Colonic mucosa (tissue), 4 donors: Measurements from ENCODE around the gene SSNA1. TPM values are rescaled to one million over a fixed set of nuclear protein-coding genes. Genes with fewer than 3 reads are reported as not detected.

Experiments used
- DNase-seq: peaks from one replicate; pipeline ENCODE4 v3.0.0-alpha.2; 2020
- H3K27ac ChIP-seq: fragments of 200-600 bp; one replicate; pipeline ENCODE4 v1.8.0; 2021
- H3K27me3 ChIP-seq: fragments of 200-600 bp; one replicate; pipeline ENCODE4 v1.8.0; 2021
- H3K36me3 ChIP-seq: fragments of 200-600 bp; one replicate; pipeline ENCODE4 v1.8.0; 2021
- H3K4me1 ChIP-seq: fragments of 200-600 bp; one replicate; pipeline ENCODE4 v1.8.0; 2021; ENCODE audit warnings: mild to moderate bottlenecking
- H3K4me3 ChIP-seq: fragments of 200-600 bp; one replicate; pipeline ENCODE4 v1.8.0; 2021
- H3K9ac ChIP-seq, 2 donors: one replicate each; pipeline ENCODE4 v1.7.0; 2013; ENCODE audit warnings: control low read depth in 2 of 2, low read depth in 2 of 2, low read length in 2 of 2
- H3K9me3 ChIP-seq: fragments of 200-600 bp; one replicate; pipeline ENCODE4 v1.8.0; 2021
- intact Hi-C: fragments of 100-400 bp; cut with DNase I; formaldehyde crosslinking; loops from one replicate; pipeline ENCODE4 v1.14.1; 2022
- total RNA-seq, 2 donors: library from RNA; stranded (reverse); fragmentation: NEBNext Ultra II Directional in 1 of 2; extraction: Animal tissue kit (Norgen Biotek cat#: 25700) in 1 of 2; gene quantifications; one replicate each; pipeline ENCODE4 v1.2.1, GENCODE V29; 2021
- TF ChIP-seq, protein P1 (sequence below): fragments of 200-600 bp; IDR thresholded peaks from one replicate; pipeline ENCODE4 v1.8.0; 2022; ENCODE audit warnings: antibody characterized with exemption, mild to moderate bottlenecking
- donor health status: healthy.
- donor health status: DM: no; HTN: no; CAD: no.
- donor health status: DM: no; HTN: no; CAD: no.

SSNA1 gene
- total RNA-seq, 2 donors from 2014 or later, result 60.0 to 100 TPM

DNA sequence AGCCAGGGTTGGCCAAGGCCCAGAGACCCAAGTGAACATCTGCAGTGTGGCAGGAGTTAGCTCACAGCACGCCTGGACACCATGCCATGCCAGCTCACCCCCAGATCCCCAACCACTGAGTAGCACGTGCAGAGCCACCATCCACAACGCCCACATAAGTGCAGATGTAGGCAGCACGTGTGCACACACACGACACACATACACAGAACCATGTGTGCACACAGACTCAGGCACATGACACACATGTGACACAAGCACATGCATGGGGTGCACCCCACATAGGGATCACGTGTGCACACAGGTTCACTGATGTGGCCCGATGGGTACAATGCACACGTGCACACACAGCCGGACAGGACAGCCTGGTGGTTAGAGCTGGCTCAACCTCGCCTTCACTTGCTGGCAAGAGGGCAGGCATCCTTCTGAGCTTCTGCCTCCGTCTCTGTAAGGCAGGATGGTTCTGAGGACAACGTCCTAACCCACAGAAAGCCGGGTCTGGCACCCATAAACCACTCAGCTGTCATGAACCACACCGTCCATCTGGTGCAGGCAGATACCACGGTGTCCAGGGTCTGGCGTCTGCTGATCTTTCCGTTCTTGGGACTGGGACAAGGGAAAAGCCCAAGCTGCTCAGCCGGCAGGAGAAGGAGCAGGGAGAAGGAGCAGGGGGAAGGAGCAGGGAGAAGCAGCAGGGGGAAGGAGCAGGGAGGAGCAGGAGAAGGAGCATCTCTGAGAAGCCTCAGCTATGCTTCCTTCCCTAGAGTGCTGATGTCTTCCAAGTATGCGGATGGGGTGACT, 30.7 kb upstream of the SSNA1 start:
- Histone ChIP-seq H3K27me3 (peaks cover 66% of the 10 kb centered on the region), H3K4me3 (no peak overlapping the region), H3K9ac (no peak overlapping the region), H3K9me3 (no peaks in the 10 kb centered on the region), H3K36me3 (no peaks in the 10 kb centered on the region), H3K4me1 (peaks cover 7% of the 10 kb centered on the region), H3K27ac (no peak overlapping the region)
- TF ChIP-seq, protein P1, sequence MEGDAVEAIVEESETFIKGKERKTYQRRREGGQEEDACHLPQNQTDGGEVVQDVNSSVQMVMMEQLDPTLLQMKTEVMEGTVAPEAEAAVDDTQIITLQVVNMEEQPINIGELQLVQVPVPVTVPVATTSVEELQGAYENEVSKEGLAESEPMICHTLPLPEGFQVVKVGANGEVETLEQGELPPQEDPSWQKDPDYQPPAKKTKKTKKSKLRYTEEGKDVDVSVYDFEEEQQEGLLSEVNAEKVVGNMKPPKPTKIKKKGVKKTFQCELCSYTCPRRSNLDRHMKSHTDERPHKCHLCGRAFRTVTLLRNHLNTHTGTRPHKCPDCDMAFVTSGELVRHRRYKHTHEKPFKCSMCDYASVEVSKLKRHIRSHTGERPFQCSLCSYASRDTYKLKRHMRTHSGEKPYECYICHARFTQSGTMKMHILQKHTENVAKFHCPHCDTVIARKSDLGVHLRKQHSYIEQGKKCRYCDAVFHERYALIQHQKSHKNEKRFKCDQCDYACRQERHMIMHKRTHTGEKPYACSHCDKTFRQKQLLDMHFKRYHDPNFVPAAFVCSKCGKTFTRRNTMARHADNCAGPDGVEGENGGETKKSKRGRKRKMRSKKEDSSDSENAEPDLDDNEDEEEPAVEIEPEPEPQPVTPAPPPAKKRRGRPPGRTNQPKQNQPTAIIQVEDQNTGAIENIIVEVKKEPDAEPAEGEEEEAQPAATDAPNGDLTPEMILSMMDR, result no peak
- intact Hi-C loops, result no loop called here
- DNase-seq, result no peak

DNA sequence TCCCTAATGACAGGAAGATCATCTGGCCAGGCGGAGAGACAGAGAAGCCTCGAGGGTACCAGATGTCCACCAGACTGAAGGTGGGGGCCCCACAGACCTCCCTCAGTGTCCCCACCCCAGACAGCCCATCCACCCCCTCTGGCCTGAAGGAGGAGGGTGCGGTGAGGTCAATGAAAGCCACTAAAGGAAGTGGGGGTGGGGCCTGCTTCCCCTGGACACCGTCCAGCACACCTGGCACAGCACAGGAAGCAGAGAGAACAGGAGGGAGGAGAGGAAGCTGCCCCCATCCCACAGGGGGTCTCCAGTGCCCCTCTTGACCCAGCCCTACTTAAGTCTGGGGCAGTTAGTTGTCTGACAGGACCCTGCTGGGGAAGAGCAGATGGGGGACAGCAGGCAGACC, 29.9 kb upstream of the SSNA1 start:
- peaks cover 16% of the 10 kb centered on the region for H3K4me1 ChIP-seq
- no peak overlapping the region for H3K9ac ChIP-seq
- no peak for DNase-seq
- no peaks in the 10 kb centered on the region for H3K36me3 ChIP-seq
- no peak overlapping the region for H3K27ac ChIP-seq
- H3K9me3 ChIP-seq, result no peaks in the 10 kb centered on the region
- H3K4me3 ChIP-seq, result no peak overlapping the region
- peaks cover 73% of the 10 kb centered on the region for H3K27me3 ChIP-seq
- TF ChIP-seq, protein P1, result no peak
- intact Hi-C loops, result no loop called here

DNA sequence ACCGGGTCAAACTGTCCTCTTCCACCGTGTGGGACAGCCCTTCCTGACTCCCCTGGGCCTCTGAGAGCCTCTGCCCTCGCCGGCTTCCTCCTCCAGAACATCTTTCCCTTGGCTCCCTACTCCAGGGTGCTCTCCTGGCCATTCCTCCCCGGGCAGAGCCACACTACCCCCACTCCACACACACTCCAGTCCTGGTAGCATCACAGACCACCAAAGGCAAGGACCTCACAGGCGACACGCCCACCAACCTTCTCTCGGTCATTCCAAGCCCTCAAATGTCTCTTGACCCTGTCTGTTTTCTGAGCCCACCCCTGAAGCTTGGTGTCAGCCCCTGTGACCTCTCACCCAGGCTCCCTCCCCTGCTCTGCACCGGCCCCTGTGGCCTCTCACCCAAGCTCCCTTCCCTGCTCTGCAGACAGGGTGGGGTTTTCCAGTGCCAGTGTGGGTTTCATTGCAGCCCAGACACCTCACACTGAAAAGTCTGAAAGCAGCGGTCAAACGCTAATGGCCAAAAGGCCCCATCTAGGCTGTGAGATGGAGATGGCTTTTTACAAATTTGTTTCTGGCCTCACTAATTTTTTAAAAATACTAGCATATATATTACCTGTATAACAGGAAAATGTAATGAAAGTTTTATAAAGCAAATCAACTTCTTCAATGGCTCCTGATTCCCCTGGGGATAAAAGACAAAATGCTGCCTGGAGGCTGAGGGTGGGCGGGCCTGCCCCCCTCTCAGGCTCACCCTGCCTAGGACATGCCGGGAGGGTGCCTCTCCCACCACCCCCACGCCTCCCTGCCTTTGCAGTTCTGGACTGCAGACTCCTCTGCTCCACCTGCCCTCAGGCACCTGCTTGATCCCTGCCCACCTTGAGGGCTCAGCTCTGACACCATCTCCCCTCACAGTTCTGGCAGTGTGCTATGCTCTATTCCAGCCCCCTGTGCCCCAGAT, 29.1 kb upstream of the SSNA1 start:
- Histone ChIP-seq H3K9ac (no peak overlapping the region), H3K27me3 (peaks cover 81% of the 10 kb centered on the region), H3K4me1 (peaks cover 16% of the 10 kb centered on the region), H3K36me3 (no peaks in the 10 kb centered on the region), H3K4me3 (no peak overlapping the region), H3K9me3 (no peaks in the 10 kb centered on the region), H3K27ac (no peak overlapping the region)
- TF ChIP-seq, protein P1, result no peak
- DNase-seq, result no peak
- intact Hi-C loops, result no loop called here

DNA sequence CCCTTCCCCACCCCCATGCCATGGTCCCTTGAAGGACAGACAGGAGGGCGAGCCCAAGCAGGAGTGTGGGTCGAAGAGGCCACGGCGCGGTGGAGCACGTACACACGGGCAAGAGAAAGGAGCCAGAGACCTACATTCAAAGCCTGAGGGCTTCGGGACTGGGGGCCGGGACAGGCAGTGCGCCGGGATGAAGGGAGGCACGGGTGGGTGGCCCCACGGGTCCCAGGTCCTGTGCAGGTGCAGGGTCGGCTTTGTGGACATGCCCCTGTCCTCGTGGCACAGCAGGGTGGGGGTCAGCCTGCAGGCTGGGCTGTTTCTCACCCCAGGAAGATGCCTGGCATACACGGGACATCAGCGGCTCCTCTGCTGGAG, 28.4 kb upstream of the SSNA1 start:
- TF ChIP-seq, protein P1, result no peak
- no peak for DNase-seq

DNA sequence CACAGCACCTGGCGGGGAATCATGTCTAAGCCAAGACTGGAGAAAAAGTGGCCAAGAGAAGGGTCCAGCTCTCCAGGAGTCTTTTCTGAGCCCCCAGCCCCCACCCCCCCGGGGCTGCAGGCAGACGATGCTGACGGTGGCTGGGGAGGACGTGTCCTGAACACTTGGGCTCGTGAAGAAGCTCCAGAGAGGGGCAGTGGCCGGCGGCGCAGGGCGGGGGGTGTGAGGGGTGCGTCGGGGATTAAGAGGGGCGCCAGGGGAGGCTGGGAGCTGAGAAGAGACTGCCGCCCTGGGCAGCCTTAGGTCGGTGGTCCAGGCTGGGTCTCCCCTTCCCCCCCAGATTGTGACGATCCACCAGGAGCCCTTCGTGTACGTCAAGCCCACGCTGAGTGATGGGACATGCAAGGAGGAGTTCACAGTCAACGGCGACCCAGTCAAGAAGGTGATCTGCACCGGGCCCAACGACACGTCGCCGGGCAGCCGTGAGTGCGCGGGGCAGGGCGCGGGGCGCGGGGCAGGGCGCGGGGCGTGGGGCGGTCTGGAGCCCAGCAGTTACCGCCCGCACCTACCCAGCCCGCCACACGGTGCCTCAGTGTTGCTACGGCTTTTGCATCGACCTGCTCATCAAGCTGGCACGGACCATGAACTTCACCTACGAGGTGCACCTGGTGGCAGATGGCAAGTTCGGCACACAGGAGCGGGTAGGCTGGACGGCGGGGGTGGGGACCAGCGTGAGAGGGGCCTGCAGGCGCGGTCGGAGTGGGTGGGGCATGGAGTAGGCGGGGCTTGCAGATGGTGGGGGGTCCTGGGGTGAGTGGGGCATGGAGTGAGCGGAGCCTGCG, 27.5 kb upstream of the SSNA1 start:
- TF ChIP-seq, protein P1, result no peak
- Histone ChIP-seq H3K9ac (no peak overlapping the region), H3K36me3 (no peaks in the 10 kb centered on the region), H3K4me3 (no peak overlapping the region), H3K4me1 (peaks cover 16% of the 10 kb centered on the region), H3K27ac (no peak overlapping the region), H3K27me3 (peaks cover 82% of the 10 kb centered on the region), H3K9me3 (no peaks in the 10 kb centered on the region)
- DNase-seq, result no peak
- intact Hi-C loops, result no loop called here

More for the DNA sequence above, 28.4 kb upstream of the SSNA1 start:
- H3K4me3 ChIP-seq, result no peak overlapping the region
- H3K27me3 ChIP-seq, result peaks cover 84% of the 10 kb centered on the region
- intact Hi-C loops, result no loop called here
- no peak overlapping the region for H3K27ac ChIP-seq
- no peaks in the 10 kb centered on the region for H3K36me3 ChIP-seq
- H3K9ac ChIP-seq, result no peak overlapping the region
- H3K9me3 ChIP-seq, result no peaks in the 10 kb centered on the region
- peaks cover 16% of the 10 kb centered on the region for H3K4me1 ChIP-seq
